ENCODE results near the gene CCDC82. TPM values are rescaled to one million over a fixed set of nuclear protein-coding genes. Genes with fewer than 3 reads are reported as not detected.
A peak's percentile ranks its signal among the peaks of the same experiment; 100 is the strongest.
"Not testable (repeated sequence)": the region's sequence is repeated elsewhere in the genome, so short reads cannot be mapped to it uniquely, and the experiment has no call there.

Gene CCDC82
- total RNA-seq: 10 to 100 TPM; 10.9 to 15.3 (median 13.1) TPM
- polyA plus RNA-seq: 10 to 100 TPM in 1 of 2 donors, 1 to 10 TPM in 1; 9.1 to 33.7 TPM
- long read RNA-seq, donor 1, transcript CCDC82-218 (10 exons, 2,754 nt): major isoform, 23 of 30 reads
- long read RNA-seq, donor 1, partial matches to known transcripts: 1 of 30 reads
- long read RNA-seq, donor 1, other reads (novel, unspliced or antisense): 5 of 30 reads
- long read RNA-seq, donor 2, full-length matches to known transcripts: 17 of 27 reads
- long read RNA-seq, donor 2, partial matches to known transcripts: 0 of 27 reads
- long read RNA-seq, donor 2, other reads (novel, unspliced or antisense): 10 of 27 reads
- long read RNA-seq, donor 3, full-length matches to known transcripts: 25 of 44 reads
- long read RNA-seq, donor 3, partial matches to known transcripts: 5 of 44 reads
- long read RNA-seq, donor 3, other reads (novel, unspliced or antisense): 14 of 44 reads

- Histone ChIP-seq H3K4me1 (peaks cover 0 to 46% (median 24%) of the 10 kb centered on the region in 9 donors), H3K9me3 (no peaks in the 10 kb centered on the region), H3K4me3 (peak within 1 kb of the TSS; percentile 62 to 97 (median 88)), H3K27ac (peak within 1 kb of the TSS; percentile 44 to 93 (median 88)), H3K36me3 (peaks cover 0 to 17% (median 0%) of the 10 kb centered on the region in 9 donors), H3K27me3 (no peaks in the 10 kb centered on the region)
- ATAC-seq (peak; percentile 99 to 100 (median 100)), DNase-seq (peak; percentile 97)
- TF ChIP-seq, protein P1, sequence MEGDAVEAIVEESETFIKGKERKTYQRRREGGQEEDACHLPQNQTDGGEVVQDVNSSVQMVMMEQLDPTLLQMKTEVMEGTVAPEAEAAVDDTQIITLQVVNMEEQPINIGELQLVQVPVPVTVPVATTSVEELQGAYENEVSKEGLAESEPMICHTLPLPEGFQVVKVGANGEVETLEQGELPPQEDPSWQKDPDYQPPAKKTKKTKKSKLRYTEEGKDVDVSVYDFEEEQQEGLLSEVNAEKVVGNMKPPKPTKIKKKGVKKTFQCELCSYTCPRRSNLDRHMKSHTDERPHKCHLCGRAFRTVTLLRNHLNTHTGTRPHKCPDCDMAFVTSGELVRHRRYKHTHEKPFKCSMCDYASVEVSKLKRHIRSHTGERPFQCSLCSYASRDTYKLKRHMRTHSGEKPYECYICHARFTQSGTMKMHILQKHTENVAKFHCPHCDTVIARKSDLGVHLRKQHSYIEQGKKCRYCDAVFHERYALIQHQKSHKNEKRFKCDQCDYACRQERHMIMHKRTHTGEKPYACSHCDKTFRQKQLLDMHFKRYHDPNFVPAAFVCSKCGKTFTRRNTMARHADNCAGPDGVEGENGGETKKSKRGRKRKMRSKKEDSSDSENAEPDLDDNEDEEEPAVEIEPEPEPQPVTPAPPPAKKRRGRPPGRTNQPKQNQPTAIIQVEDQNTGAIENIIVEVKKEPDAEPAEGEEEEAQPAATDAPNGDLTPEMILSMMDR (IDR thresholded peaks at IDR 0.05): no peak
- 0 to 1% methylated on average over 52 to 53 of the region's 53 CpGs for WGBS, 2 donors
- intact Hi-C loops (cut with DNase I): loop anchor here in 8 of 10 donors (5.0 to 10.0 kb wide), 3 partner anchors 545 to 555 kb away; no protein-coding TSS in a partner anchor
These were observed at the start of gene CCDC82, which contains the start of gene JRKL for GRCh38 chr11:96389720-96390487. TSS of gene CCDC82 (minus strand) at chr11:96389912. CDS start at chr11:96384747, 5,165 bp downstream. TSS of gene JRKL (plus strand) at chr11:96390013. CDS start at chr11:96390650, 637 bp downstream.

- H3K4me3 ChIP-seq; ATAC-seq; H3K36me3 ChIP-seq; intact Hi-C loops (cut with DNase I); H3K4me1 ChIP-seq; H3K27ac ChIP-seq; DNase-seq: not testable (repeated sequence)
- Histone ChIP-seq H3K9me3 (peaks cover 0 to 15% (median 0%) of the 10 kb centered on the region in 11 donors), H3K27me3 (peaks cover 0 to 28% (median 3%) of the 10 kb centered on the region in 7 donors)
These were observed 42.9 kb upstream of the CCDC82 start for GRCh38 chr11:96432654-96433053.

- H3K4me3 ChIP-seq: no peak overlapping the region
- H3K36me3 ChIP-seq: no peaks in the 10 kb centered on the region
- intact Hi-C loops (cut with DNase I): no loop called here
- TF ChIP-seq, protein P1 (IDR thresholded peaks at IDR 0.05): no peak
- peaks cover 0 to 32% (median 3%) of the 10 kb centered on the region in 7 donors for H3K27me3 ChIP-seq
- peaks cover 0 to 15% (median 0%) of the 10 kb centered on the region in 11 donors for H3K9me3 ChIP-seq
- no peak overlapping the region for H3K27ac ChIP-seq
- DNase-seq: no peak
- 83 to 85% methylated on average over 3 of the region's 3 CpGs for WGBS, 2 donors
- ATAC-seq: no peak
- peaks cover 0 to 4% (median 0%) of the 10 kb centered on the region in 9 donors for H3K4me1 ChIP-seq
These were observed 41.0 kb upstream of the CCDC82 start for GRCh38 chr11:96430668-96431067.

GRCh38 chr11:96424693-96425092 lies 35.0 kb upstream of the CCDC82 start:
- peaks cover 0 to 72% (median 12%) of the 10 kb centered on the region in 7 donors for H3K27me3 ChIP-seq
- no peak overlapping the region for H3K27ac ChIP-seq
- H3K9me3 ChIP-seq: no peaks in the 10 kb centered on the region
- no peak for ATAC-seq
- H3K4me1 ChIP-seq: no peaks in the 10 kb centered on the region
- H3K36me3 ChIP-seq: no peaks in the 10 kb centered on the region
- H3K4me3 ChIP-seq: no peak overlapping the region
- no peak for DNase-seq
- intact Hi-C loops (cut with DNase I): loop anchor here in 5 of 10 donors (5.0 to 10.0 kb wide), 4 partner anchors 580 to 1270 kb away; no protein-coding TSS in a partner anchor
- TF ChIP-seq, protein P1 (IDR thresholded peaks at IDR 0.05): no peak
- 21 to 50% methylated on average over 2 of the region's 2 CpGs for WGBS, 2 donors

Data from heart right ventricle (tissue), 16 donors.